Mesodermal cell (in vitro differentiated cells): ENCODE measurements around the gene MLST8.

Source experiments
- H3K27ac ChIP-seq: 2 replicates; pipeline ENCODE4 v1.7.0; 2013; ENCODE audit warnings: mild to moderate bottlenecking, low read depth, low read length, moderate library complexity; ENCODE audit not compliant: severe bottlenecking
- H3K36me3 ChIP-seq: 2 replicates; pipeline ENCODE4 v1.7.1; 2013; ENCODE audit warnings: mild to moderate bottlenecking, low read length, moderate library complexity; ENCODE audit not compliant: control insufficient read depth, insufficient read depth
- H3K4me1 ChIP-seq: one replicate; pipeline ENCODE4 v1.7.1; 2013; ENCODE audit warnings: mild to moderate bottlenecking, low read length; ENCODE audit not compliant: insufficient read depth, control insufficient read depth, poor library complexity, severe bottlenecking
- H3K4me3 ChIP-seq: 2 replicates; pipeline ENCODE4 v1.7.0; 2013; ENCODE audit warnings: low read length, control low read depth, mild to moderate bottlenecking; ENCODE audit not compliant: insufficient read depth, poor library complexity, severe bottlenecking; ENCODE audit errors: extremely low read depth
- H3K9me3 ChIP-seq: 2 replicates; pipeline ENCODE4 v1.7.1; 2013; ENCODE audit warnings: mild to moderate bottlenecking, low read length, moderate library complexity; ENCODE audit not compliant: control insufficient read depth
- WGBS, 2 experiments: methylation state at CpG; one replicate each; pipeline ENCODE4 v1.1.5; 2013; ENCODE audit warnings: missing lambda C conversion rate in 2 of 2; ENCODE audit not compliant: insufficient coverage in 2 of 2; 5-methylcytosine and 5-hydroxymethylcytosine counted together

The MLST8 gene

GRCh38 chr16:2223942-2224486, 18.8 kb downstream of the MLST8 start:
- H3K4me3 ChIP-seq: peak overlapping the region; percentile 98
- H3K27ac ChIP-seq: peak overlapping the region; percentile 66
- no peaks in the 10 kb centered on the region for H3K9me3 ChIP-seq
- peaks cover 24% of the 10 kb centered on the region for H3K36me3 ChIP-seq
- H3K4me1 ChIP-seq: peaks cover 6% of the 10 kb centered on the region
- 10 to 13% methylated on average over 8 to 17 of the region's 22 CpGs for WGBS, 2 experiments

- 85 to 100% methylated on average over 6 of the region's 9 CpGs for WGBS, 2 experiments
- no peak overlapping the region for H3K4me3 ChIP-seq
- H3K9me3 ChIP-seq: no peaks in the 10 kb centered on the region
- H3K4me1 ChIP-seq: peaks cover 6% of the 10 kb centered on the region
- peaks cover 43% of the 10 kb centered on the region for H3K36me3 ChIP-seq
- no peak overlapping the region for H3K27ac ChIP-seq
Measured at GRCh38 chr16:2226245-2226793, 21.1 kb downstream of the MLST8 start.

- WGBS, 2 experiments: 94 to 95% methylated on average over 3 of the region's 6 CpGs
- Histone ChIP-seq H3K4me3 (no peak overlapping the region), H3K27ac (no peak overlapping the region), H3K4me1 (peaks cover 6% of the 10 kb centered on the region), H3K9me3 (no peaks in the 10 kb centered on the region), H3K36me3 (peaks cover 49% of the 10 kb centered on the region)
Measured at GRCh38 chr16:2226918-2227317, 21.7 kb downstream of the MLST8 start.

- Histone ChIP-seq H3K27ac (no peak overlapping the region), H3K4me1 (peaks cover 6% of the 10 kb centered on the region), H3K4me3 (no peak overlapping the region), H3K9me3 (no peaks in the 10 kb centered on the region), H3K36me3 (peaks cover 63% of the 10 kb centered on the region)
- 96 to 97% methylated on average over 22 of the region's 25 CpGs for WGBS, 2 experiments
Measured at GRCh38 chr16:2228161-2228824, 23.0 kb downstream of the MLST8 start.

GRCh38 chr16:2229091-2229490, 23.8 kb downstream of the MLST8 start:
- no peak overlapping the region for H3K27ac ChIP-seq
- peaks cover 69% of the 10 kb centered on the region for H3K36me3 ChIP-seq
- peaks cover 6% of the 10 kb centered on the region for H3K4me1 ChIP-seq
- WGBS, 2 experiments: 96 to 100% methylated on average over 5 to 8 of the region's 12 CpGs
- H3K9me3 ChIP-seq: no peaks in the 10 kb centered on the region
- no peak overlapping the region for H3K4me3 ChIP-seq

- H3K36me3 ChIP-seq: peaks cover 75% of the 10 kb centered on the region
- H3K9me3 ChIP-seq: no peaks in the 10 kb centered on the region
- H3K4me1 ChIP-seq: peaks cover under 1% of the 10 kb centered on the region
- WGBS, 2 experiments: 97 to 98% methylated on average over 20 to 21 of the region's 23 CpGs
- H3K4me3 ChIP-seq: no peak overlapping the region
- no peak overlapping the region for H3K27ac ChIP-seq
Measured at GRCh38 chr16:2229632-2230250, 24.5 kb downstream of the MLST8 start.

GRCh38 chr16:2230376-2230775, 25.1 kb downstream of the MLST8 start:
- H3K9me3 ChIP-seq: no peaks in the 10 kb centered on the region
- 92 to 96% methylated on average over 6 to 12 of the region's 13 CpGs for WGBS, 2 experiments
- no peak overlapping the region for H3K27ac ChIP-seq
- H3K4me3 ChIP-seq: no peak overlapping the region
- peaks cover 82% of the 10 kb centered on the region for H3K36me3 ChIP-seq
- H3K4me1 ChIP-seq: no peaks in the 10 kb centered on the region

GRCh38 chr16:2231016-2231931, 26.0 kb downstream of the MLST8 start:
- WGBS, 2 experiments: 96 to 97% methylated on average over 29 of the region's 29 CpGs
- no peaks in the 10 kb centered on the region for H3K9me3 ChIP-seq
- peaks cover 80% of the 10 kb centered on the region for H3K36me3 ChIP-seq
- H3K4me3 ChIP-seq: no peak overlapping the region
- H3K4me1 ChIP-seq: peaks cover 7% of the 10 kb centered on the region
- H3K27ac ChIP-seq: no peak overlapping the region

- H3K9me3 ChIP-seq: no peaks in the 10 kb centered on the region
- 94 to 95% methylated on average over 30 to 36 of the region's 41 CpGs for WGBS, 2 experiments
- no peak overlapping the region for H3K4me3 ChIP-seq
- H3K27ac ChIP-seq: no peak overlapping the region
- H3K4me1 ChIP-seq: peaks cover 10% of the 10 kb centered on the region
- H3K36me3 ChIP-seq: peaks cover 73% of the 10 kb centered on the region
Measured at GRCh38 chr16:2232094-2232990, 27.1 kb downstream of the MLST8 start.
